ENCODE measurements around the gene AKNA. TPM values are rescaled to one million over a fixed set of nuclear protein-coding genes. Genes with fewer than 3 reads are reported as not detected.

Gene AKNA
- total RNA-seq, 1 experiment from 2014 or later, result 3.9 TPM

DNA sequence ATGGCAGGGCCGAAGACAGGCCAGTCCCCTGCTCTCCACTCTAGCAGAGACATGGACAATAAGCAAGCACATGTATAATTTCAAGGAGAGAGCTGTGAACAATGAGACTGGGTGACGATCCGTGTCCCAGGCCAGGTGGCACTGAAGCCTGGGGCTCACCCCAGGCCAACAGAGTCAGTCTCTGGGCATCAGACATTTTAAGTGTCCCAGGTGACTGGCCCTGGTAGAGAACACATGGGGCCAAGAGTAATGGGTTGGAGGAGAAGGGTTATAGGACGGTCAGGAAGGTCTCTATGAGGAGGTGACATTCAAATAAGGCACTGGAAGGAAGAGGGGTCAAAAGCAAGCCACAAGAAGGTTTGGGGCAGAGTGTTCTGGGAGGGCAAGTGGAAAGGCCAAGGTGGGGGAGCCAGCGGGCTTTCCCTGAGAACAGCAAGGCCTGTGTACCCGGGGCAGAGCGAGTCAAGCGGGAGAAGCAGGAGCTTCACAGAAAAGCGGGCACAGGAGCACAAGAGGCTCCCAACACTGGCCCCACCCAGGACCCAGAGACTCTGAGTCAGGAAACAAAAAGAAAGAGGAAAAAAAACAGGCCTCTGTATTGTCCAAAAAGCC, 1.1 kb upstream of the AKNA start:
- Mint-ChIP-seq H3K27ac (ENCODE audit: unreplicated experiment) (no peak overlapping the region), H3K27me3 (ENCODE audit: unreplicated experiment) (no peaks in the 10 kb centered on the region), H3K4me3 (ENCODE audit: low read depth, unreplicated experiment) (no peak overlapping the region), H3K9me3 (ENCODE audit: low read depth, unreplicated experiment) (no peaks in the 10 kb centered on the region), H3K36me3 (ENCODE audit: insufficient read depth, unreplicated experiment) (no peaks in the 10 kb centered on the region), H3K4me1 (ENCODE audit: low read depth, unreplicated experiment) (peaks cover 7% of the 10 kb centered on the region)
- intact Hi-C loops (cut with micrococcal nuclease; ENCODE audit: unreplicated experiment), result no loop called here
- BruUV-seq (replicated peaks), result no TSS peak
- TF ChIP-seq CTCF (IDR thresholded peaks at IDR 0.05; ENCODE audit: unreplicated experiment), result no peak
- CTCF ChIA-PET, result interaction anchor here (0.5 kb wide), 1 partner anchor 16 kb away, joined by 5 read pairs; no protein-coding TSS in a partner anchor
- no peak for DNase-seq

- DNase-seq, result no peak
- TF ChIP-seq CTCF (IDR thresholded peaks at IDR 0.05; ENCODE audit: unreplicated experiment), result no peak
- no peaks in the 10 kb centered on the region for H3K27me3 Mint-ChIP-seq (ENCODE audit: unreplicated experiment)
- H3K4me1 Mint-ChIP-seq (ENCODE audit: low read depth, unreplicated experiment), result peaks cover 7% of the 10 kb centered on the region
- intact Hi-C loops (cut with micrococcal nuclease; ENCODE audit: unreplicated experiment), result no loop called here
- H3K4me3 Mint-ChIP-seq (ENCODE audit: low read depth, unreplicated experiment), result no peak overlapping the region
- no peak overlapping the region for H3K27ac Mint-ChIP-seq (ENCODE audit: unreplicated experiment)
- BruUV-seq (replicated peaks), result no TSS peak
- CTCF ChIA-PET, result no interaction called here
- no peaks in the 10 kb centered on the region for H3K36me3 Mint-ChIP-seq (ENCODE audit: insufficient read depth, unreplicated experiment)
- H3K9me3 Mint-ChIP-seq (ENCODE audit: low read depth, unreplicated experiment), result no peaks in the 10 kb centered on the region
These were observed 538 bp upstream of the AKNA start for GRCh38 chr9:114388357-114388682.

DNA sequence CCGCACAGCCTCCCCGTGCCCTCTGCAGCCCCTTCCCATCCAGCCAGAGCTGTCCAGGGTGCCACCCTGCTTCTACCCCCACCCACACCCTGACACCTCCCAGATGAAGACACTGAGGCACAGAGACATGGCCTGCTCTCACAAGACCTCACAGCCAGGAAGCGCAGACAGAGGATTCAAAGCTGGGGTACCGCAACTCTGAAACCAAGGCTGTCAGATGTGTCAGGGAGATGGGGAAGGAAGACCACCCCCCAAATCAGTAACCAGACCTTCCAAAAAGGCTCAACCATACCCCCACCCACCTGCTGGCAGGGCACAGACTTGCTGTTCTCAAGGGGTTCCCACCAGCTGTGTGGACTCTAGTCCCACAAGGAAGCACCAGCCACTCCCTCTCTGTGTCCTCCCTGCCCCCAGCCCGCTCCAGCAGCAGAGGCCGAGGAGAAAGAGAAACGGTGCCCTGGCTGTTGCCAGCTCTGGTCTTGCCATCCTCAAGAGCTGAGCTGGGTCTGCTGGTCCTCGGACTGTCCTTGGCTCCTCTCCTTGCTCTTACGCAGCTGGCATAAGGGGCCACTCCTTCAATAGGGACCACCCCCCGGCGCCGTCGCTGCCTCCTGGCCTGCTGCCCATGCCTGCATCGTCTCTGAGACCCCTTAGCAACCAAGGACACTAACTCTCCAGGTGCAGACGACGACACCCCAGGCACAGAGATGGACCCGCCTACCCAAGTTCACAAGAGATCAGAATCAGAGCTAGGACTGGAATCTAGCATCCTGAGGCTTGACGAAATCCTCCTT, 699 bp downstream of the AKNA start:
- H3K4me1 Mint-ChIP-seq (ENCODE audit: low read depth, unreplicated experiment), result no peaks in the 10 kb centered on the region
- no peaks in the 10 kb centered on the region for H3K36me3 Mint-ChIP-seq (ENCODE audit: insufficient read depth, unreplicated experiment)
- H3K27ac Mint-ChIP-seq (ENCODE audit: unreplicated experiment), result no peak overlapping the region
- H3K9me3 Mint-ChIP-seq (ENCODE audit: low read depth, unreplicated experiment), result no peaks in the 10 kb centered on the region
- no peaks in the 10 kb centered on the region for H3K27me3 Mint-ChIP-seq (ENCODE audit: unreplicated experiment)
- intact Hi-C loops (cut with micrococcal nuclease; ENCODE audit: unreplicated experiment), result no loop called here
- DNase-seq, result no peak
- no peak overlapping the region for H3K4me3 Mint-ChIP-seq (ENCODE audit: low read depth, unreplicated experiment)
- no peak for TF ChIP-seq CTCF (IDR thresholded peaks at IDR 0.05; ENCODE audit: unreplicated experiment)
- no TSS peak for BruUV-seq (replicated peaks)
- CTCF ChIA-PET, result no interaction called here

- intact Hi-C loops (cut with micrococcal nuclease; ENCODE audit: unreplicated experiment), result no loop called here
- BruUV-seq (replicated peaks), result no TSS peak
- H3K4me3 Mint-ChIP-seq (ENCODE audit: low read depth, unreplicated experiment), result no peak overlapping the region
- H3K4me1 Mint-ChIP-seq (ENCODE audit: low read depth, unreplicated experiment), result no peaks in the 10 kb centered on the region
- no peaks in the 10 kb centered on the region for H3K27me3 Mint-ChIP-seq (ENCODE audit: unreplicated experiment)
- TF ChIP-seq CTCF (IDR thresholded peaks at IDR 0.05; ENCODE audit: unreplicated experiment), result no peak
- DNase-seq, result no peak
- H3K27ac Mint-ChIP-seq (ENCODE audit: unreplicated experiment), result no peak overlapping the region
- H3K36me3 Mint-ChIP-seq (ENCODE audit: insufficient read depth, unreplicated experiment), result no peaks in the 10 kb centered on the region
- H3K9me3 Mint-ChIP-seq (ENCODE audit: low read depth, unreplicated experiment), result no peaks in the 10 kb centered on the region
- CTCF ChIA-PET, result no interaction called here
These were observed 1.4 kb downstream of the AKNA start for GRCh38 chr9:114386361-114386885.

Data from Calu3 (cell line).